RWPE2 (cell line): Measurements from ENCODE around the gene ARHGAP26.

ENCODE experiments used
- ATAC-seq: fragments of 200-7000 bp; cut with Tn5 transposase; 3 replicates; pipeline ENCODE4 v1.9.1; 2021; ENCODE audit warnings: low read depth
- DNase-seq: peaks from one replicate; pipeline ENCODE4 v3.0.0-alpha.2; 2020; ENCODE audit warnings: low spot score
- H3K27ac ChIP-seq: fragments of 450-650 bp; 2 replicates; pipeline ENCODE4 v1.5.1; 2017; ENCODE audit warnings: mild to moderate bottlenecking; ENCODE audit not compliant: poor library complexity, severe bottlenecking
- H3K27me3 ChIP-seq: fragments of 250-450 bp; sonication (Bioruptor Pico); 2 replicates; pipeline ENCODE4 v1.5.1; 2021; ENCODE audit warnings: mild to moderate bottlenecking, moderate library complexity; ENCODE audit not compliant: insufficient read depth, poor library complexity, severe bottlenecking
- H3K36me3 ChIP-seq: fragments of 250-450 bp; sonication (Bioruptor Pico); 2 replicates; pipeline ENCODE4 v1.5.1; 2020; ENCODE audit warnings: low read depth, mild to moderate bottlenecking, moderate library complexity
- H3K4me1 ChIP-seq: fragments of 250-450 bp; sonication (Bioruptor Pico); 2 replicates; pipeline ENCODE4 v1.5.1; 2021; ENCODE audit warnings: mild to moderate bottlenecking, moderate library complexity; ENCODE audit not compliant: insufficient read depth, poor library complexity, severe bottlenecking
- H3K4me3 ChIP-seq: fragments of 250-450 bp; sonication (Bioruptor Pico); 2 replicates; pipeline ENCODE4 v1.5.1; 2021; ENCODE audit warnings: mild to moderate bottlenecking, moderate library complexity; ENCODE audit not compliant: severe bottlenecking
- H3K9me3 ChIP-seq: fragments of 250-450 bp; sonication (Bioruptor Pico); 2 replicates; pipeline ENCODE4 v1.5.1; 2021; ENCODE audit warnings: mild to moderate bottlenecking, moderate library complexity; ENCODE audit not compliant: severe bottlenecking
- CTCF ChIP-seq: fragments of 450-650 bp; IDR thresholded peaks from one replicate; pipeline ENCODE4 v1.5.1; 2017; ENCODE audit warnings: mild to moderate bottlenecking, moderate library complexity; ENCODE audit not compliant: poor library complexity, severe bottlenecking

The ARHGAP26 gene

GRCh38 chr5:142795251-142795650 is 25.1 kb downstream of the ARHGAP26 start:
- no peak for DNase-seq

GRCh38 chr5:142796492-142797109 is 26.4 kb downstream of the ARHGAP26 start:
- no peak for TF ChIP-seq CTCF
- Histone ChIP-seq H3K27ac (no peak overlapping the region), H3K9me3 (no peaks in the 10 kb centered on the region), H3K27me3 (no peaks in the 10 kb centered on the region), H3K36me3 (no peaks in the 10 kb centered on the region), H3K4me3 (no peak overlapping the region), H3K4me1 (no peaks in the 10 kb centered on the region)
- ATAC-seq (no peak), DNase-seq (no peak)

More at GRCh38 chr5:142795251-142795650, 25.1 kb downstream of the ARHGAP26 start:
- H3K27ac ChIP-seq: no peak overlapping the region
- no peak overlapping the region for H3K4me3 ChIP-seq
- no peaks in the 10 kb centered on the region for H3K27me3 ChIP-seq
- ATAC-seq: no peak
- H3K9me3 ChIP-seq: no peaks in the 10 kb centered on the region
- no peaks in the 10 kb centered on the region for H3K4me1 ChIP-seq
- no peak for TF ChIP-seq CTCF
- no peaks in the 10 kb centered on the region for H3K36me3 ChIP-seq

- no peaks in the 10 kb centered on the region for H3K36me3 ChIP-seq
- H3K9me3 ChIP-seq: no peaks in the 10 kb centered on the region
- no peak for ATAC-seq
- no peak overlapping the region for H3K27ac ChIP-seq
- TF ChIP-seq CTCF: no peak
- no peaks in the 10 kb centered on the region for H3K27me3 ChIP-seq
- no peak for DNase-seq
- H3K4me3 ChIP-seq: no peak overlapping the region
- H3K4me1 ChIP-seq: no peaks in the 10 kb centered on the region
These were observed 27.2 kb downstream of the ARHGAP26 start for GRCh38 chr5:142797420-142797819.

- H3K4me3 ChIP-seq: no peak overlapping the region
- H3K9me3 ChIP-seq: no peaks in the 10 kb centered on the region
- H3K27ac ChIP-seq: no peak overlapping the region
- H3K36me3 ChIP-seq: no peaks in the 10 kb centered on the region
- H3K27me3 ChIP-seq: no peaks in the 10 kb centered on the region
- ATAC-seq (no peak), DNase-seq (no peak)
- no peak for TF ChIP-seq CTCF
- H3K4me1 ChIP-seq: no peaks in the 10 kb centered on the region
These were observed 28.1 kb downstream of the ARHGAP26 start for GRCh38 chr5:142798099-142798770.
